ENCODE results near the gene TESPA1. TPM values are rescaled to one million over a fixed set of nuclear protein-coding genes. Genes with fewer than 3 reads are reported as not detected.

TESPA1 gene
- total RNA-seq, 1 experiment from 2014 or later: 0.51 TPM

DNA sequence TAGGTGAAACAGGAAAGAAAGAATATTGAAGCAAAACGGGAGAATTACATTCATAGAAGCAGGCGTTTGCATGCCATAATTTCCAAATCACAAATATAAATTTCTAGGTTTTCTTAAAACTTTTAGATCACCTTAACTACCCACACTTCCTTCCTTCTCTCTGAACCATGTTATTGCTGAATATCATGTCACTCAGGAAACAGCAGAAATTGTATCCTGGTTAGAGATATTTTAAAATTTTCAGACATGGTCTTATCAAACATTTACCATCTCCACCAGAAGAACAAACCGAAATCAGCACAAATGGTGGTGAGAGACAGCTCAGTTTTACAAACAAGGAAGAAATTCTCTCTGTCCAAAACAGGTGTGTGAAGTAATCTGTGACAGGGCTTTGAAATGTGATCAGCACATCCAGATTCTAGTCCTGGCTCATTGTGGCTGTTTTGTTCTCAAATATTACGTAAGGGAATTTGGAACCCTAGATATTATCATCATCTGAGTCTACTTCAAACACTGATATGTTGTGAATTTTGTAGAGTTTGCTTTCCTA, 16.3 kb downstream of the TESPA1 start:
- intact Hi-C loops (cut with micrococcal nuclease; ENCODE audit: unreplicated experiment) (no loop called here), in situ Hi-C loops (cut with HindIII; ENCODE audit: low pct_unique_long_range_greater_than_20kb, low sequenced_read_pairs) (no loop called here)
- H3K36me3 ChIP-seq (ENCODE audit: control insufficient read depth, insufficient read depth, low read length): no peaks in the 10 kb centered on the region
- no peaks in the 10 kb centered on the region for H3K9me3 ChIP-seq (ENCODE audit: control insufficient read depth, insufficient read depth, low read depth, low read length)
- peaks cover 8% of the 10 kb centered on the region for H3K27me3 ChIP-seq (ENCODE audit: control insufficient read depth, insufficient read depth, low read length)
- no peak overlapping the region for H3K27ac ChIP-seq (ENCODE audit: low read length)
- BruUV-seq (replicated peaks): no TSS peak
- DNase-seq (ENCODE audit: low read depth, low spot score) (no peak), ATAC-seq (no peak)
- no peak overlapping the region for H3K4me3 ChIP-seq (ENCODE audit: low read depth in 2 of 2, low read length in 2 of 2)
- no peak for TF ChIP-seq SIN3A (IDR thresholded peaks at IDR 0.05; ENCODE audit: borderline replicate concordance, insufficient read depth, low read depth, low read length)
- TF ChIP-seq POLR2AphosphoS5 (IDR thresholded peaks at IDR 0.05; ENCODE audit: low read depth, low read length): no peak
- TF ChIP-seq, protein P1, sequence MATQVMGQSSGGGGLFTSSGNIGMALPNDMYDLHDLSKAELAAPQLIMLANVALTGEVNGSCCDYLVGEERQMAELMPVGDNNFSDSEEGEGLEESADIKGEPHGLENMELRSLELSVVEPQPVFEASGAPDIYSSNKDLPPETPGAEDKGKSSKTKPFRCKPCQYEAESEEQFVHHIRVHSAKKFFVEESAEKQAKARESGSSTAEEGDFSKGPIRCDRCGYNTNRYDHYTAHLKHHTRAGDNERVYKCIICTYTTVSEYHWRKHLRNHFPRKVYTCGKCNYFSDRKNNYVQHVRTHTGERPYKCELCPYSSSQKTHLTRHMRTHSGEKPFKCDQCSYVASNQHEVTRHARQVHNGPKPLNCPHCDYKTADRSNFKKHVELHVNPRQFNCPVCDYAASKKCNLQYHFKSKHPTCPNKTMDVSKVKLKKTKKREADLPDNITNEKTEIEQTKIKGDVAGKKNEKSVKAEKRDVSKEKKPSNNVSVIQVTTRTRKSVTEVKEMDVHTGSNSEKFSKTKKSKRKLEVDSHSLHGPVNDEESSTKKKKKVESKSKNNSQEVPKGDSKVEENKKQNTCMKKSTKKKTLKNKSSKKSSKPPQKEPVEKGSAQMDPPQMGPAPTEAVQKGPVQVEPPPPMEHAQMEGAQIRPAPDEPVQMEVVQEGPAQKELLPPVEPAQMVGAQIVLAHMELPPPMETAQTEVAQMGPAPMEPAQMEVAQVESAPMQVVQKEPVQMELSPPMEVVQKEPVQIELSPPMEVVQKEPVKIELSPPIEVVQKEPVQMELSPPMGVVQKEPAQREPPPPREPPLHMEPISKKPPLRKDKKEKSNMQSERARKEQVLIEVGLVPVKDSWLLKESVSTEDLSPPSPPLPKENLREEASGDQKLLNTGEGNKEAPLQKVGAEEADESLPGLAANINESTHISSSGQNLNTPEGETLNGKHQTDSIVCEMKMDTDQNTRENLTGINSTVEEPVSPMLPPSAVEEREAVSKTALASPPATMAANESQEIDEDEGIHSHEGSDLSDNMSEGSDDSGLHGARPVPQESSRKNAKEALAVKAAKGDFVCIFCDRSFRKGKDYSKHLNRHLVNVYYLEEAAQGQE (IDR thresholded peaks at IDR 0.05; ENCODE audit: insufficient read depth in 1 of 2, low read depth in 2 of 2, low read length in 1 of 2): no peak
- TF ChIP-seq TCF7L2 (IDR thresholded peaks at IDR 0.05; ENCODE audit: low read depth, low read length): no peak
- TF ChIP-seq, protein P2, sequence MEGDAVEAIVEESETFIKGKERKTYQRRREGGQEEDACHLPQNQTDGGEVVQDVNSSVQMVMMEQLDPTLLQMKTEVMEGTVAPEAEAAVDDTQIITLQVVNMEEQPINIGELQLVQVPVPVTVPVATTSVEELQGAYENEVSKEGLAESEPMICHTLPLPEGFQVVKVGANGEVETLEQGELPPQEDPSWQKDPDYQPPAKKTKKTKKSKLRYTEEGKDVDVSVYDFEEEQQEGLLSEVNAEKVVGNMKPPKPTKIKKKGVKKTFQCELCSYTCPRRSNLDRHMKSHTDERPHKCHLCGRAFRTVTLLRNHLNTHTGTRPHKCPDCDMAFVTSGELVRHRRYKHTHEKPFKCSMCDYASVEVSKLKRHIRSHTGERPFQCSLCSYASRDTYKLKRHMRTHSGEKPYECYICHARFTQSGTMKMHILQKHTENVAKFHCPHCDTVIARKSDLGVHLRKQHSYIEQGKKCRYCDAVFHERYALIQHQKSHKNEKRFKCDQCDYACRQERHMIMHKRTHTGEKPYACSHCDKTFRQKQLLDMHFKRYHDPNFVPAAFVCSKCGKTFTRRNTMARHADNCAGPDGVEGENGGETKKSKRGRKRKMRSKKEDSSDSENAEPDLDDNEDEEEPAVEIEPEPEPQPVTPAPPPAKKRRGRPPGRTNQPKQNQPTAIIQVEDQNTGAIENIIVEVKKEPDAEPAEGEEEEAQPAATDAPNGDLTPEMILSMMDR (IDR thresholded peaks at IDR 0.05): no peak
- ChIA-PET CTCF (no interaction called here), POLR2A (no interaction called here)
- no peaks in the 10 kb centered on the region for H3K4me1 ChIP-seq (ENCODE audit: control insufficient read depth, insufficient read depth, low read length)

DNA sequence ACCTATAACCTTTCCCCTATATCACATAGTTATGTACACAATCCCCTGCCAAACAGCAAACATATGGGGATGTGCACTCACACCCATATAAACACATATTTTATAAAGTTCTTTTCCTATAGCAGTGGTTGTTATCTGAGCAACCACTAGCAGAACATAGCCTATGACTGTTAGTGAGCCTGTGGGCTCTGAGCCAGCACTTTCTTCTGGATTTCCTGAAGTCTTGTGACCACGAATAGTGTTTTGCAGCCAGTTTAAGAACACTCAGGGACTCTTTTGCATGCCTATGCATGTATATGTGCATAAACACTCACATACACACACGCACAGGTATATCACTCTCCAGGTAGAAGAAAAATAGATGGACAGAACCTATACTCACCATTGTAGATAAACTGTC, 17.1 kb downstream of the TESPA1 start:
- BruUV-seq (replicated peaks): no TSS peak

More for the DNA sequence above, 17.1 kb downstream of the TESPA1 start:
- Histone ChIP-seq H3K27me3 (ENCODE audit: control insufficient read depth, insufficient read depth, low read length) (peaks cover 8% of the 10 kb centered on the region), H3K9me3 (ENCODE audit: control insufficient read depth, insufficient read depth, low read depth, low read length) (no peaks in the 10 kb centered on the region), H3K27ac (ENCODE audit: low read length) (no peak overlapping the region), H3K36me3 (ENCODE audit: control insufficient read depth, insufficient read depth, low read length) (no peaks in the 10 kb centered on the region), H3K4me1 (ENCODE audit: control insufficient read depth, insufficient read depth, low read length) (no peaks in the 10 kb centered on the region), H3K4me3 (ENCODE audit: low read depth in 2 of 2, low read length in 2 of 2) (no peak overlapping the region)
- ATAC-seq: no peak
- in situ Hi-C loops (cut with HindIII; ENCODE audit: low pct_unique_long_range_greater_than_20kb, low sequenced_read_pairs): no loop called here
- no peak for DNase-seq (ENCODE audit: low read depth, low spot score)
- intact Hi-C loops (cut with micrococcal nuclease; ENCODE audit: unreplicated experiment): no loop called here
- CTCF ChIA-PET: no interaction called here
- POLR2A ChIA-PET: no interaction called here
- TF ChIP-seq, protein P2 (IDR thresholded peaks at IDR 0.05): no peak
- TF ChIP-seq, protein P1 (IDR thresholded peaks at IDR 0.05; ENCODE audit: insufficient read depth in 1 of 2, low read depth in 2 of 2, low read length in 1 of 2): no peak
- TF ChIP-seq POLR2AphosphoS5 (IDR thresholded peaks at IDR 0.05; ENCODE audit: low read depth, low read length) (no peak), TCF7L2 (IDR thresholded peaks at IDR 0.05; ENCODE audit: low read depth, low read length) (no peak), SIN3A (IDR thresholded peaks at IDR 0.05; ENCODE audit: borderline replicate concordance, insufficient read depth, low read depth, low read length) (no peak)
